Uterus (tissue), 2 donors: Measurements from ENCODE around the gene KRT39.

Source experiments
- POLR2A ChIP-seq, 2 donors: fragments of 450-650 bp; IDR thresholded peaks; one replicate each; pipeline ENCODE4 v1.6.1; 2016; ENCODE audit warnings: antibody characterized with exemption in 2 of 2, mild to moderate bottlenecking in 1 of 2, moderate library complexity in 1 of 2
- TF ChIP-seq, protein P1 (sequence below), 4 experiments: fragments of 200-600 bp in 2 of 4; fragments of 450-650 bp in 2 of 4; sonication (generic) in 2 of 4; IDR thresholded peaks; one replicate each; pipeline ENCODE4 v1.5.1; 2016 to 2019; ENCODE audit warnings: antibody characterized with exemption in 4 of 4, mild to moderate bottlenecking in 2 of 4, moderate library complexity in 1 of 4

DNA sequence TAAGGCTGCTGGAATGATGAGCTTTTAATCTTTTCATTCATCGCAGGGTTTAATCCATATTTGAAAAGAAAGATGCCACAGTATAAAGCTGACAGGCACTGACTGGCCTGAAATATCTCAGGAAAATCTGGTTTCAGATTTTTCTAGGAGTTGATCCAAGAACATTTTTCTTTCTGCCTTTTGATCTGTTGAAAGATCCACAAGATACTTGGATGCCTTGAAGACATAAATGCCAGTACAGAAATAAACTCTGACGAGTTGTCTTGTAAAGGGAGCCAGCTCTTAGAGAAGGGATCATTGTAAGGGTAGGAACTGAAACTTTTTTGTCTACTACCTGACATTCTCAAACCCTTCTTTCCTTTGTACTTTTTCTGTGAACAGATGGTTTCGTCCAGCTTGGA lies 56.3 kb downstream of the KRT39 start:
- TF ChIP-seq, protein P1, sequence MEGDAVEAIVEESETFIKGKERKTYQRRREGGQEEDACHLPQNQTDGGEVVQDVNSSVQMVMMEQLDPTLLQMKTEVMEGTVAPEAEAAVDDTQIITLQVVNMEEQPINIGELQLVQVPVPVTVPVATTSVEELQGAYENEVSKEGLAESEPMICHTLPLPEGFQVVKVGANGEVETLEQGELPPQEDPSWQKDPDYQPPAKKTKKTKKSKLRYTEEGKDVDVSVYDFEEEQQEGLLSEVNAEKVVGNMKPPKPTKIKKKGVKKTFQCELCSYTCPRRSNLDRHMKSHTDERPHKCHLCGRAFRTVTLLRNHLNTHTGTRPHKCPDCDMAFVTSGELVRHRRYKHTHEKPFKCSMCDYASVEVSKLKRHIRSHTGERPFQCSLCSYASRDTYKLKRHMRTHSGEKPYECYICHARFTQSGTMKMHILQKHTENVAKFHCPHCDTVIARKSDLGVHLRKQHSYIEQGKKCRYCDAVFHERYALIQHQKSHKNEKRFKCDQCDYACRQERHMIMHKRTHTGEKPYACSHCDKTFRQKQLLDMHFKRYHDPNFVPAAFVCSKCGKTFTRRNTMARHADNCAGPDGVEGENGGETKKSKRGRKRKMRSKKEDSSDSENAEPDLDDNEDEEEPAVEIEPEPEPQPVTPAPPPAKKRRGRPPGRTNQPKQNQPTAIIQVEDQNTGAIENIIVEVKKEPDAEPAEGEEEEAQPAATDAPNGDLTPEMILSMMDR (IDR thresholded peaks at IDR 0.05), result no peak
- TF ChIP-seq POLR2A (IDR thresholded peaks at IDR 0.05), result no peak
